Gastrocnemius medialis (tissue), 4 donors: ENCODE data around the gene OR4D2. TPM values are rescaled to one million over a fixed set of nuclear protein-coding genes. Genes with fewer than 3 reads are reported as not detected.

Experiments used
- ATAC-seq, 2 donors: fragments of 150-250 bp; one replicate each; pipeline ENCODE4 v1.9.1; 2016
- DNase-seq, 2 donors: peaks; one replicate each; pipeline ENCODE4 v3.0.0-alpha.2; 2019
- H3K27ac ChIP-seq, 4 donors: fragments of 200-600 bp; sonication (generic); 1 replicate in 1 of 4; 2 replicates in 3 of 4; pipeline ENCODE4 v1.5.1; 2016 to 2018; ENCODE audit warnings: mild to moderate bottlenecking in 2 of 4, moderate library complexity in 1 of 4
- H3K27me3 ChIP-seq, 3 donors: fragments of 200-600 bp; sonication (generic) in 2 of 3; 1 replicate in 1 of 3; 2 replicates in 2 of 3; pipeline versions ENCODE4 v1.5.1 to v1.6.0; 2016 to 2019; ENCODE audit warnings: mild to moderate bottlenecking in 1 of 3, moderate library complexity in 1 of 3
- H3K36me3 ChIP-seq, 2 donors: fragments of 200-600 bp; sonication (generic) in 1 of 2; one replicate each; pipeline ENCODE4 v1.5.1; 2017 to 2018
- H3K4me1 ChIP-seq, 2 donors: fragments of 200-600 bp; sonication (generic) in 1 of 2; one replicate each; pipeline ENCODE4 v1.5.1; 2016 to 2017; ENCODE audit warnings: mild to moderate bottlenecking in 2 of 2
- H3K4me3 ChIP-seq, 4 donors: fragments of 200-600 bp; sonication (generic) in 3 of 4; 1 replicate in 1 of 4; 2 replicates in 3 of 4; pipeline ENCODE4 v1.5.1; 2016 to 2019; ENCODE audit warnings: mild to moderate bottlenecking in 2 of 4
- H3K9me3 ChIP-seq, 3 donors: fragments of 200-600 bp; sonication (generic) in 2 of 3; 1 replicate in 1 of 3; 2 replicates in 2 of 3; pipeline ENCODE4 v1.5.1; 2016 to 2019
- CTCF ChIP-seq, 5 experiments: fragments of 450-650 bp in 3 of 5; fragments of 200-600 bp in 2 of 5; sonication (generic) in 2 of 5; IDR thresholded peaks in 4 of 5; conservative IDR thresholded peaks in 1 of 5; 1 replicate in 4 of 5; 2 replicates in 1 of 5; pipeline ENCODE4 v1.5.1; 2016 to 2019; ENCODE audit warnings: antibody characterized with exemption in 5 of 5, mild to moderate bottlenecking in 3 of 5, moderate library complexity in 3 of 5
- POLR2A ChIP-seq, 2 donors: fragments of 450-650 bp; IDR thresholded peaks; one replicate each; pipeline ENCODE4 v1.6.1; 2017; ENCODE audit warnings: antibody characterized with exemption in 2 of 2, mild to moderate bottlenecking in 2 of 2, moderate library complexity in 2 of 2
- in situ Hi-C, 4 donors: fragments of 200-750 bp; cut with MboI; loops; one replicate each; pipeline versions ENCODE4 v1.15.0 to v1.8.0; 2017; ENCODE audit warnings: low sequenced_read_pairs in 4 of 4
- intact Hi-C: fragments of 100-400 bp; cut with DNase I; formaldehyde crosslinking; loops from one replicate; pipeline ENCODE4 v1.15.1; 2023; ENCODE audit warnings: low total_unique reads
- total RNA-seq, 4 donors: library from RNA; depleted of rRNA; stranded (reverse); fragments of >200 nt; gene quantifications; one replicate each; pipeline versions ENCODE4 v1.1.0 to v1.2.3, GENCODE V29; 2016

Gene OR4D2
- total RNA-seq, 4 donors from 2014 or later, result not detected

GRCh38 chr17:58144801-58145200, 22.0 kb upstream of the OR4D2 start:
- intact Hi-C loops, result no loop called here
- ATAC-seq (no peak), DNase-seq (no peak)
- Histone ChIP-seq H3K4me3 (no peak overlapping the region), H3K9me3 (peaks cover 0 to 20% (median 0%) of the 10 kb centered on the region in 3 donors), H3K27ac (no peak overlapping the region), H3K36me3 (no peaks in the 10 kb centered on the region), H3K27me3 (peaks cover 0 to 4% (median 4%) of the 10 kb centered on the region in 3 donors), H3K4me1 (no peaks in the 10 kb centered on the region)
- in situ Hi-C loops, result no loop called here
- TF ChIP-seq CTCF (IDR thresholded peaks at IDR 0.05 in 4 of 5, conservative IDR thresholded peaks at IDR 0.05 in 1 of 5), result no peak
- TF ChIP-seq POLR2A (IDR thresholded peaks at IDR 0.05), result no peak

DNA sequence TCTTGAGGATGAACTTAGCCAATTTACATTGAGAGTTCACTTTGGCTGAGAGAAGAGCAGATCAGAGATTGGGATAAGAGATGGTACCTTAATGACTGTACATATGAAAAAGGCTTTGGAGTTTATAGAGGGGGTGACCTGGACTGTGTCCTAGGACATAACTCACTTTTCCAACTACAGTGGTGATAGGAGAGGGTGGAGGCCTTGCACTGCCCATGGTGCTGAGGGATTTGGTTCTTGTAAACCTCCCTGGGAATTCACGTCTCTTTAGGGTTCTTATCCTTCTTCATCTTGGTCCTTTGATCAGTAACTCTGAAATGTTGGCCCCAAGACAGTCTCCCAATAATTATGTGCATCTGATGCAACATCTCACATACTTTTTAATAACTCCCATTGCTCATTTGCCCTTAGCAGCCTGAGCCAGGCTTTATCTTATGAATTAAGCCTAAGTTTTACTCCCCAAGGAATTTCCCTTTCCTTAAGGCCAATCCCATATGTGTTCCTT, 18.8 kb upstream of the OR4D2 start, which contains the start of gene OR4D1:
TSS of gene OR4D1 (plus strand) at position 455 of the 505 bp plus-strand sequence. CDS start 6,770 bp downstream, outside the sequence.
- intact Hi-C loops (no loop called here), in situ Hi-C loops (no loop called here)
- H3K36me3 ChIP-seq, result no peaks in the 10 kb centered on the region
- ATAC-seq, result no peak
- no peak for DNase-seq
- TF ChIP-seq POLR2A (IDR thresholded peaks at IDR 0.05), result no peak
- TF ChIP-seq CTCF (IDR thresholded peaks at IDR 0.05 in 4 of 5, conservative IDR thresholded peaks at IDR 0.05 in 1 of 5), result no peak
- H3K27ac ChIP-seq, result no peak within 1 kb of the TSS
- peaks cover 0 to 8% (median 7%) of the 10 kb centered on the region in 3 donors for H3K27me3 ChIP-seq
- H3K9me3 ChIP-seq, result peaks cover 0 to 20% (median 0%) of the 10 kb centered on the region in 3 donors
- H3K4me3 ChIP-seq, result no peak within 1 kb of the TSS
- H3K4me1 ChIP-seq, result no peaks in the 10 kb centered on the region

- Histone ChIP-seq H3K9me3 (peaks cover 0 to 20% (median 0%) of the 10 kb centered on the region in 3 donors), H3K4me1 (no peaks in the 10 kb centered on the region), H3K27me3 (peaks cover 0 to 8% (median 7%) of the 10 kb centered on the region in 3 donors), H3K36me3 (no peaks in the 10 kb centered on the region), H3K27ac (no peak overlapping the region), H3K4me3 (no peak overlapping the region)
- DNase-seq, result no peak
- intact Hi-C loops (no loop called here), in situ Hi-C loops (no loop called here)
- TF ChIP-seq CTCF (IDR thresholded peaks at IDR 0.05 in 4 of 5, conservative IDR thresholded peaks at IDR 0.05 in 1 of 5), result no peak
- no peak for TF ChIP-seq POLR2A (IDR thresholded peaks at IDR 0.05)
- no peak for ATAC-seq
Measured at GRCh38 chr17:58148609-58149008, 18.2 kb upstream of the OR4D2 start.

GRCh38 chr17:58150394-58150793, 16.4 kb upstream of the OR4D2 start:
- no peak for TF ChIP-seq POLR2A (IDR thresholded peaks at IDR 0.05)
- no peak for TF ChIP-seq CTCF (IDR thresholded peaks at IDR 0.05 in 4 of 5, conservative IDR thresholded peaks at IDR 0.05 in 1 of 5)
- Histone ChIP-seq H3K4me3 (no peak overlapping the region), H3K27me3 (peaks cover 1 to 9% (median 8%) of the 10 kb centered on the region in 3 donors), H3K27ac (no peak overlapping the region), H3K4me1 (no peaks in the 10 kb centered on the region), H3K9me3 (peaks cover 0 to 9% (median 0%) of the 10 kb centered on the region in 3 donors), H3K36me3 (no peaks in the 10 kb centered on the region)
- intact Hi-C loops (no loop called here), in situ Hi-C loops (no loop called here)
- DNase-seq, result no peak
- no peak for ATAC-seq

DNA sequence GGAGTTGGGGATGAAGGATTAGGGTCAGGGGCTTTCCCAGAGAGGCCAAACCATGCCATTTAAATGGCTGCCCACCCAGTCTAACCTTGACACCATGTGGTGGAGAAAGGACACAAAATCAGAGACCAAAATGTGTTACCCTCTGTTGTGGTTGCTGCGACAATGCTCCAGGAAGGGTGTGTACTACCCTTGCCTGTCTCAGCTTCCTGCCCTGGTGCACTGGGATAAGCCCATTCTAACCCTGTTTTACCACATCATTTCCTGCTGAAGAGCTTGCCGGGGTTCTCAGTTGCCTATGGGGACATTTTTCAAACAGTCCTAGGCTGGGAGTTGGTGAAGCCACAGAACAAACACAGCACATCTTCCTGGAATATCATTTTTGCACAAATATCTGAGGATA, 13.7 kb upstream of the OR4D2 start:
- H3K4me3 ChIP-seq, result no peak overlapping the region
- H3K9me3 ChIP-seq, result no peaks in the 10 kb centered on the region
- H3K36me3 ChIP-seq, result no peaks in the 10 kb centered on the region
- intact Hi-C loops (no loop called here), in situ Hi-C loops (no loop called here)
- no peak for ATAC-seq
- H3K4me1 ChIP-seq, result peaks cover 0 to 5% of the 10 kb centered on the region in 2 donors
- H3K27me3 ChIP-seq, result peaks cover 19 to 30% (median 24%) of the 10 kb centered on the region in 3 donors
- TF ChIP-seq CTCF (IDR thresholded peaks at IDR 0.05 in 4 of 5, conservative IDR thresholded peaks at IDR 0.05 in 1 of 5), result no peak
- DNase-seq, result no peak
- H3K27ac ChIP-seq, result no peak overlapping the region
